Endothelial cell of umbilical vein (primary cell): ENCODE data around the gene CT55. TPM values are rescaled to one million over a fixed set of nuclear protein-coding genes. Genes with fewer than 3 reads are reported as not detected.
"Not testable (repeated sequence)": the region's sequence is repeated elsewhere in the genome, so short reads cannot be mapped to it uniquely, and the experiment has no call there.

ENCODE experiments used
- BruUV-seq: library from RNA; stranded (reverse); fragments of 400-500 nt; replicated peaks from 2 replicates; lab custom pipeline; 2021; lab: Mats Ljungman, UMichigan
- CTCF ChIA-PET: fragments of 300-600, 350-600 bp; sonication (Branson Sonifier 250); formaldehyde crosslinking; loops from one replicate; lab custom pipeline; 2021; ENCODE audit warnings: antibody characterized with exemption, inconsistent platforms; lab: Charles Lee
- POLR2A ChIA-PET: fragments of 300-600, 350-600 bp; sonication (Branson Sonifier 250); formaldehyde crosslinking; loops from one replicate; lab custom pipeline; 2021; ENCODE audit warnings: antibody characterized with exemption, inconsistent platforms; lab: Charles Lee
- DNase-seq: peaks from one replicate; pipeline ENCODE4 v3.0.0-alpha.2; 2011; ENCODE audit warnings: low read depth, low spot score
- FAIRE-seq: peaks from 2 replicates; lab custom pipeline; 2011; peaks lifted over from hg19 to GRCh38; lab: Jason Lieb, UNC
- H2AFZ ChIP-seq: 2 replicates; pipeline ENCODE4 v1.6.0; 2012; ENCODE audit warnings: low read depth, low read length, control low read depth, inconsistent platforms
- H3K27ac ChIP-seq: 2 replicates; pipeline ENCODE4 v1.5.1; 2011; ENCODE audit warnings: low read depth, mild to moderate bottlenecking, control low read depth, low read length, moderate library complexity; ENCODE audit not compliant: insufficient read depth
- H3K27me3 ChIP-seq, 2 experiments: 2 replicates each; pipeline versions ENCODE4 v1.6.0 to v1.6.1; 2011; ENCODE audit warnings: low read length in 2 of 2, mixed read lengths in 1 of 2; ENCODE audit not compliant: control insufficient read depth in 2 of 2, insufficient read depth in 2 of 2
- H3K36me3 ChIP-seq, 2 experiments: 2 replicates in 1 of 2; 3 replicates in 1 of 2; pipeline ENCODE4 v1.5.1; 2011; ENCODE audit warnings: low read length in 2 of 2, mild to moderate bottlenecking in 1 of 2, moderate library complexity in 1 of 2; ENCODE audit not compliant: control insufficient read depth in 2 of 2, insufficient read depth in 2 of 2; ENCODE audit errors: extremely low read depth in 1 of 2
- H3K4me1 ChIP-seq: 3 replicates; pipeline ENCODE4 v1.5.1; 2011; ENCODE audit warnings: mild to moderate bottlenecking, low read length; ENCODE audit not compliant: control insufficient read depth, insufficient read depth; ENCODE audit errors: extremely low read depth
- H3K4me2 ChIP-seq: 2 replicates; pipeline ENCODE4 v1.6.1; 2011; ENCODE audit warnings: low read length, control low read depth, mixed read lengths; ENCODE audit not compliant: insufficient read depth
- H3K4me3 ChIP-seq, 3 experiments: fragments of 200-600 bp in 1 of 3; sonication (generic), shearing (Covaris generic) in 1 of 3; replicated peaks in 1 of 3; 2 replicates each; pipeline ENCODE4 v1.5.1; 2011 to 2016; ENCODE audit warnings: control low read depth in 3 of 3, low read length in 3 of 3, mild to moderate bottlenecking in 2 of 3, inconsistent platforms in 1 of 3, low read depth in 1 of 3, moderate library complexity in 1 of 3; ENCODE audit not compliant: insufficient read depth in 1 of 3
- H3K79me2 ChIP-seq: 2 replicates; pipeline ENCODE4 v1.6.0; 2012; ENCODE audit warnings: low read length, inconsistent platforms; ENCODE audit not compliant: control insufficient read depth, insufficient read depth
- H3K9ac ChIP-seq: replicated peaks from 2 replicates; pipeline ENCODE3; 2011; ENCODE audit warnings: low read length, control low read depth; ENCODE audit not compliant: insufficient read depth; ENCODE audit errors: extremely low read depth
- H3K9me1 ChIP-seq: replicated peaks from 3 replicates; pipeline ENCODE4 v1.6.0; 2011; ENCODE audit warnings: mild to moderate bottlenecking, low read length; ENCODE audit not compliant: control insufficient read depth, insufficient read depth; ENCODE audit errors: extremely low read depth
- H3K9me3 ChIP-seq: replicated peaks from 2 replicates; pipeline ENCODE4 v1.5.1; 2012; ENCODE audit warnings: low read length, inconsistent platforms; ENCODE audit not compliant: control insufficient read depth, insufficient read depth
- H4K20me1 ChIP-seq: replicated peaks from 2 replicates; pipeline ENCODE3; 2011; ENCODE audit warnings: mild to moderate bottlenecking, low read length; ENCODE audit not compliant: control insufficient read depth, insufficient read depth; ENCODE audit errors: extremely low read depth
- EZH2 ChIP-seq: IDR thresholded peaks from 2 replicates; pipeline ENCODE4 v1.6.1; 2012; ENCODE audit warnings: borderline replicate concordance, low read depth, mild to moderate bottlenecking, moderate library complexity, low read length, inconsistent platforms; ENCODE audit not compliant: severe bottlenecking
- FOS ChIP-seq: IDR thresholded peaks from 2 replicates; pipeline ENCODE4 v1.6.1; 2011; ENCODE audit warnings: mild to moderate bottlenecking, low read length, moderate library complexity, borderline replicate concordance; ENCODE audit not compliant: insufficient read depth
- GATA2 ChIP-seq: IDR thresholded peaks from 2 replicates; pipeline ENCODE4 v1.7.0; 2011; ENCODE audit warnings: low read depth, mild to moderate bottlenecking, moderate library complexity, mixed read lengths, low read length; ENCODE audit not compliant: insufficient read length, insufficient read depth
- JUN ChIP-seq: IDR thresholded peaks from 2 replicates; pipeline ENCODE4 v1.6.1; 2011; ENCODE audit warnings: borderline replicate concordance, low read depth; ENCODE audit not compliant: insufficient read length, insufficient read depth
- MYC ChIP-seq: IDR thresholded peaks from one replicate; pipeline ENCODE4 v1.6.1; 2011; ENCODE audit warnings: mild to moderate bottlenecking, low read depth, low read length
- POLR2A ChIP-seq: IDR thresholded peaks from 2 replicates; pipeline ENCODE4 v1.6.1; 2012; ENCODE audit warnings: low read depth, mild to moderate bottlenecking, control low read depth, low read length
- POLR2AphosphoS5 ChIP-seq: IDR thresholded peaks from 2 replicates; pipeline ENCODE4 v1.6.1; 2012; ENCODE audit warnings: low read depth, mild to moderate bottlenecking, control low read depth, low read length, moderate library complexity; ENCODE audit not compliant: insufficient read depth
- dilution Hi-C: fragments of 300-500 bp; cut with MboI; formaldehyde crosslinking; loops from one replicate; pipeline ENCODE4 v1.15.0; 2019; ENCODE audit warnings: low sequenced_read_pairs; ENCODE audit not compliant: extremely low pct_ligation_motif_present
- intact Hi-C: fragments of 100-400 bp; cut with micrococcal nuclease; formaldehyde crosslinking; loops from one replicate; pipeline ENCODE4 v1.10.0; 2022
- polyA plus RNA-seq, 4 experiments: library from polyadenylated mRNA; depleted of rRNA in 3 of 4; stranded (reverse) in 3 of 4; unstranded in 1 of 4; fragments of >200 nt; gene quantifications; 2 replicates each; pipeline versions ENCODE4 v1.2.1 to v1.2.3, GENCODE V29; 2011 to 2012; ENCODE audit warnings: missing spikeins in 1 of 4
- total RNA-seq: library from RNA; stranded (reverse); gene quantifications from 2 replicates; pipeline ENCODE4 v1.2.3, GENCODE V29; 2021
- TF ChIP-seq, protein P1 (sequence below), 2 donors: IDR thresholded peaks; 1 replicate in 1 of 2; 2 replicates in 1 of 2; pipeline ENCODE4 v1.5.1; 2011; ENCODE audit warnings: low read length in 2 of 2, mild to moderate bottlenecking in 2 of 2, moderate library complexity in 2 of 2, control low read depth in 1 of 2, inconsistent platforms in 1 of 2, low read depth in 1 of 2; ENCODE audit not compliant: insufficient read depth in 1 of 2; ENCODE audit errors: extremely low read depth in 1 of 2
- TF ChIP-seq, protein P2 (sequence below): IDR thresholded peaks from 2 replicates; pipeline ENCODE4 v1.6.1; 2011; ENCODE audit not compliant: insufficient read depth, insufficient read length

CT55 gene
- total and polyA plus RNA-seq, 2 donors (not counting 3 experiments of a cell fraction or from before 2014, with no cell fraction given), result not detected

- intact Hi-C loops, H3K9me1 ChIP-seq, BruUV-seq, H3K79me2 ChIP-seq, CTCF ChIA-PET, H3K4me1 ChIP-seq, H3K4me3 ChIP-seq, FAIRE-seq, H4K20me1 ChIP-seq, H3K9ac ChIP-seq, dilution Hi-C loops, H3K27ac ChIP-seq, POLR2A ChIA-PET, H2AFZ ChIP-seq, H3K4me2 ChIP-seq, H3K9me3 ChIP-seq, H3K27me3 ChIP-seq, DNase-seq, H3K36me3 ChIP-seq: not testable (repeated sequence)
- TF ChIP-seq, protein P1, sequence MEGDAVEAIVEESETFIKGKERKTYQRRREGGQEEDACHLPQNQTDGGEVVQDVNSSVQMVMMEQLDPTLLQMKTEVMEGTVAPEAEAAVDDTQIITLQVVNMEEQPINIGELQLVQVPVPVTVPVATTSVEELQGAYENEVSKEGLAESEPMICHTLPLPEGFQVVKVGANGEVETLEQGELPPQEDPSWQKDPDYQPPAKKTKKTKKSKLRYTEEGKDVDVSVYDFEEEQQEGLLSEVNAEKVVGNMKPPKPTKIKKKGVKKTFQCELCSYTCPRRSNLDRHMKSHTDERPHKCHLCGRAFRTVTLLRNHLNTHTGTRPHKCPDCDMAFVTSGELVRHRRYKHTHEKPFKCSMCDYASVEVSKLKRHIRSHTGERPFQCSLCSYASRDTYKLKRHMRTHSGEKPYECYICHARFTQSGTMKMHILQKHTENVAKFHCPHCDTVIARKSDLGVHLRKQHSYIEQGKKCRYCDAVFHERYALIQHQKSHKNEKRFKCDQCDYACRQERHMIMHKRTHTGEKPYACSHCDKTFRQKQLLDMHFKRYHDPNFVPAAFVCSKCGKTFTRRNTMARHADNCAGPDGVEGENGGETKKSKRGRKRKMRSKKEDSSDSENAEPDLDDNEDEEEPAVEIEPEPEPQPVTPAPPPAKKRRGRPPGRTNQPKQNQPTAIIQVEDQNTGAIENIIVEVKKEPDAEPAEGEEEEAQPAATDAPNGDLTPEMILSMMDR (IDR thresholded peaks at IDR 0.05; ENCODE audit: extremely low read depth in 1 of 2, insufficient read depth in 1 of 2, low read depth in 1 of 2, low read length in 2 of 2), result peak in 1 of 2 donors; percentile 29
Observed at GRCh38 chrX:135206427-135206826, 35.2 kb upstream of the CT55 start.

DNA sequence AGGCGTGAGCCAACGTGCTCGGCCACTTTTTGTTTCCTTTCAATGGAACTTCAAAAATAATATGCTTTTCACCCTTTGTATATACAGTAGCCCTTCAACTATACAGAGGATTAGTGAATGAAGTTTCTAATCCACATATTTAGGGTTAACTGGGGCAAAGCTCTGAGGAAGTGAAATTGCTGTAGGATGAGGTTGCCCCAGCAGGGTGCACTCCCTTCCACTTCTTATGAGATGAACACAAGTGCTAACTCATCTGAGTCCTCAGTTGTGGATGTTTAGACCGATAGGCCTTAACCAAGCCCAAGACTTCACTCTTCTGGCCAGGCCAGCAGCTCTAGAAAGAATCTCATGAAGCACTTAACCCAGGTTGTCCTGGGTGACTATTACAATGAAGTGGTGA is 29.1 kb upstream of the CT55 start:
- H3K4me3 ChIP-seq, result no peak overlapping the region
- H3K4me1 ChIP-seq, result no peaks in the 10 kb centered on the region
- H4K20me1 ChIP-seq, result no peaks in the 10 kb centered on the region
- H3K36me3 ChIP-seq, result no peaks in the 10 kb centered on the region
- no TSS peak for BruUV-seq
- H3K79me2 ChIP-seq, result no peaks in the 10 kb centered on the region
- no peaks in the 10 kb centered on the region for H3K9me3 ChIP-seq
- DNase-seq, result no peak
- no peak overlapping the region for H2AFZ ChIP-seq
- no peaks in the 10 kb centered on the region for H3K9me1 ChIP-seq
- H3K27me3 ChIP-seq, result no peaks in the 10 kb centered on the region
- TF ChIP-seq, protein P1 (IDR thresholded peaks at IDR 0.05; ENCODE audit: extremely low read depth in 1 of 2, insufficient read depth in 1 of 2, low read depth in 1 of 2, low read length in 2 of 2), result no peak
- TF ChIP-seq POLR2AphosphoS5 (no peak), POLR2A (no peak), MYC (no peak), EZH2 (no peak), FOS (no peak), JUN (no peak), GATA2 (no peak)
- TF ChIP-seq, protein P2, sequence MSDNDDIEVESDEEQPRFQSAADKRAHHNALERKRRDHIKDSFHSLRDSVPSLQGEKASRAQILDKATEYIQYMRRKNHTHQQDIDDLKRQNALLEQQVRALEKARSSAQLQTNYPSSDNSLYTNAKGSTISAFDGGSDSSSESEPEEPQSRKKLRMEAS, result no peak
- POLR2A ChIA-PET, result no interaction called here
- no peak for FAIRE-seq
- H3K27ac ChIP-seq, result no peak overlapping the region
- CTCF ChIA-PET, result no interaction called here
- H3K9ac ChIP-seq, result no peak overlapping the region
- no peak overlapping the region for H3K4me2 ChIP-seq
- dilution Hi-C loops (no loop called here), intact Hi-C loops (no loop called here)
